ENCODE data around the gene CHCHD10.

DNA sequence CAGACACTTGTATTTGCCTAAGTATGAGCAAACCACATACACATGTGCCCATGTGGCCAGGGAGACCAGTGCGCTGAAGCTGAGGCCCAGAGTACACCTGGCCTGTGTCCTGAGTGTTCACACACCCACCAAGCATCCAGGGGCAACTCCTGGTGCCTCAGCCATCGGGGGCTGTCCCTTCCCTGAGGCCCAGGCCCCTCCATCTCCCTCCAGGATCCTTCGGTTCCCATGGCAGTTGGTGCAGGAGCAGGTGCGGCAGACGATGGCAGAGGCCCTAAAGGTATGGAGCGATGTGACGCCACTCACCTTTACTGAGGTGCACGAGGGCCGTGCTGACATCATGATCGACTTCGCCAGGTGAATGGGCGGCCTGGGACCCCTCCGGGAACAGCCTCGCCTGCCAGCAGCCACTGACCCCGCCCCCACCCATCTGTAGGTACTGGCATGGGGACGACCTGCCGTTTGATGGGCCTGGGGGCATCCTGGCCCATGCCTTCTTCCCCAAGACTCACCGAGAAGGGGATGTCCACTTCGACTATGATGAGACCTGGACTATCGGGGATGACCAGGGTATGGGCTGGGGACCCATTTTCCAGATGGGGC lies 12.5 kb upstream of the CHCHD10 start:
- TF ChIP-seq, protein P1, sequence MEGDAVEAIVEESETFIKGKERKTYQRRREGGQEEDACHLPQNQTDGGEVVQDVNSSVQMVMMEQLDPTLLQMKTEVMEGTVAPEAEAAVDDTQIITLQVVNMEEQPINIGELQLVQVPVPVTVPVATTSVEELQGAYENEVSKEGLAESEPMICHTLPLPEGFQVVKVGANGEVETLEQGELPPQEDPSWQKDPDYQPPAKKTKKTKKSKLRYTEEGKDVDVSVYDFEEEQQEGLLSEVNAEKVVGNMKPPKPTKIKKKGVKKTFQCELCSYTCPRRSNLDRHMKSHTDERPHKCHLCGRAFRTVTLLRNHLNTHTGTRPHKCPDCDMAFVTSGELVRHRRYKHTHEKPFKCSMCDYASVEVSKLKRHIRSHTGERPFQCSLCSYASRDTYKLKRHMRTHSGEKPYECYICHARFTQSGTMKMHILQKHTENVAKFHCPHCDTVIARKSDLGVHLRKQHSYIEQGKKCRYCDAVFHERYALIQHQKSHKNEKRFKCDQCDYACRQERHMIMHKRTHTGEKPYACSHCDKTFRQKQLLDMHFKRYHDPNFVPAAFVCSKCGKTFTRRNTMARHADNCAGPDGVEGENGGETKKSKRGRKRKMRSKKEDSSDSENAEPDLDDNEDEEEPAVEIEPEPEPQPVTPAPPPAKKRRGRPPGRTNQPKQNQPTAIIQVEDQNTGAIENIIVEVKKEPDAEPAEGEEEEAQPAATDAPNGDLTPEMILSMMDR (IDR thresholded peaks at IDR 0.05): no peak
- no peak for TF ChIP-seq POLR2A (IDR thresholded peaks at IDR 0.05)

All from heart left ventricle (tissue), 13 donors.